Measurements from ENCODE around the gene CLSTN2. TPM values are rescaled to one million over a fixed set of nuclear protein-coding genes. Genes with fewer than 3 reads are reported as not detected.

The CLSTN2 gene
- polyA plus RNA-seq, 3 donors = 1.4 to 1.8 (median 1.7) TPM

- no peak for DNase-seq
Measured at GRCh38 chr3:140449413-140450256, 514.6 kb downstream of the CLSTN2 start.

- no peak for DNase-seq
Measured at GRCh38 chr3:140453750-140454149, 518.8 kb downstream of the CLSTN2 start.

GRCh38 chr3:140455521-140456214 lies 520.7 kb downstream of the CLSTN2 start:
- DNase-seq = no peak

GRCh38 chr3:140456974-140457373 lies 522.0 kb downstream of the CLSTN2 start:
- no peak for DNase-seq

- no peak for DNase-seq
Measured at GRCh38 chr3:140459462-140459861, 524.5 kb downstream of the CLSTN2 start.

GRCh38 chr3:140461250-140461649 lies 526.3 kb downstream of the CLSTN2 start:
- no peak for DNase-seq

GRCh38 chr3:140463355-140463754 lies 528.4 kb downstream of the CLSTN2 start:
- no peak for DNase-seq

GRCh38 chr3:140465988-140466387 lies 531.0 kb downstream of the CLSTN2 start:
- DNase-seq = no peak

- no peak for DNase-seq
Measured at GRCh38 chr3:140466535-140466934, 531.5 kb downstream of the CLSTN2 start.

- DNase-seq = no peak
Measured at GRCh38 chr3:140467104-140467577, 532.2 kb downstream of the CLSTN2 start.

GRCh38 chr3:140467796-140468315 lies 532.9 kb downstream of the CLSTN2 start:
- no peak for DNase-seq

- no peak for DNase-seq
Measured at GRCh38 chr3:140468407-140468806, 533.4 kb downstream of the CLSTN2 start.

- DNase-seq = no peak
Measured at GRCh38 chr3:140469491-140469890, 534.5 kb downstream of the CLSTN2 start.

GRCh38 chr3:140470211-140470610 lies 535.2 kb downstream of the CLSTN2 start:
- DNase-seq = no peak

- DNase-seq = no peak
Measured at GRCh38 chr3:140470962-140471361, 536.0 kb downstream of the CLSTN2 start.

GRCh38 chr3:140472306-140473020 lies 537.5 kb downstream of the CLSTN2 start:
- no peak for DNase-seq

- DNase-seq = no peak
Measured at GRCh38 chr3:140487566-140487965, 552.6 kb downstream of the CLSTN2 start.

GRCh38 chr3:140493271-140493670 lies 558.3 kb downstream of the CLSTN2 start:
- no peak for DNase-seq

GRCh38 chr3:140494970-140495369 lies 560.0 kb downstream of the CLSTN2 start:
- DNase-seq = no peak

GRCh38 chr3:140497331-140497730 lies 562.3 kb downstream of the CLSTN2 start:
- DNase-seq = no peak

- peak; percentile 26 for DNase-seq
Measured at GRCh38 chr3:140499114-140499757, 564.3 kb downstream of the CLSTN2 start.

- DNase-seq = no peak
Measured at GRCh38 chr3:140500473-140500872, 565.5 kb downstream of the CLSTN2 start.

Measured in renal pelvis (tissue), 4 donors.